ENCODE data around the gene RNF207.

RNF207 gene

DNA sequence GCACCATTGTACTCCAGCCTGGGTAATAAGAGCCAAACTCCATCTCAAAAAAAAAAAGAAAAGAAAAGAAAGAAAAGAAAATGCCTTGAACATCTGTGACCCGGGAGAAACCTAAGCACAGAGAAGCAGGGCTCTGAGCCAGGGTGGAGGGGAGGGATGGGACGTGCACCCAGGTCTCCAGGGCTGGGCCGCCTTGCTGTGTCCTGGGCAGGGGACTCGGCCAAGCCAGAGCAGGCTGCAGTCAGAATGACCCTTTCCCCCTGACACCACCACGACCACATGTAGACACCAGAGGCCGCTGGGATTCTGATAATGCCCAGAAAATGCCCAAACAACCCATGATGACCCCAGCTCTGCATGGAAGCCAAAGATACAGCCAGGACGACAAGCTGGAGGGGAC, 43.6 kb upstream of the RNF207 start:
- no CpG with 5 or more reads among the region's 7 CpGs for WGBS, 2 donors (ENCODE audit: extremely low coverage in 2 of 2, insufficient read length in 2 of 2, insufficient replicate concordance in 1 of 2)
- H3K18ac ChIP-seq (ENCODE audit: low read length): no peak overlapping the region
- no peak overlapping the region for H2AFZ ChIP-seq (ENCODE audit: low read length)
- H3K4me2 ChIP-seq (ENCODE audit: insufficient read depth, low read length, poor library complexity, severe bottlenecking): no peak overlapping the region
- H3K27me3 ChIP-seq (ENCODE audit: control insufficient read depth in 3 of 3, insufficient read depth in 3 of 3, low read depth in 1 of 3, low read length in 3 of 3): peaks cover 0 to 76% (median 2%) of the 10 kb centered on the region in 3 experiments
- H3K4me1 ChIP-seq (ENCODE audit: control insufficient read depth in 2 of 2, insufficient read depth in 1 of 2, low read depth in 1 of 2, low read length in 2 of 2): peaks cover 0 to 2% of the 10 kb centered on the region in 2 donors
- no peak overlapping the region for H4K8ac ChIP-seq (ENCODE audit: low read depth, low read length)
- DNase-seq (ENCODE audit: low spot score): no peak
- H3K36me3 ChIP-seq (replicated peaks in 1 of 2; ENCODE audit: control insufficient read depth in 2 of 2, insufficient read depth in 2 of 2, low read length in 2 of 2): no peaks in the 10 kb centered on the region
- no peaks in the 10 kb centered on the region for H3K79me1 ChIP-seq (ENCODE audit: low read depth, low read length)
- H2BK15ac ChIP-seq (ENCODE audit: low read length): no peak overlapping the region
- H2BK5ac ChIP-seq (ENCODE audit: low read length): no peak overlapping the region
- H4K91ac ChIP-seq (ENCODE audit: low read depth, low read length, poor library complexity): no peak overlapping the region
- no peak overlapping the region for H3K4ac ChIP-seq (ENCODE audit: low read length)
- H3K23ac ChIP-seq (ENCODE audit: low read depth, low read length, poor library complexity): no peak overlapping the region
- H3K9me3 ChIP-seq (replicated peaks in 1 of 2; ENCODE audit: control insufficient read depth in 2 of 2, insufficient read depth in 1 of 2, low read depth in 1 of 2, low read length in 2 of 2): no peaks in the 10 kb centered on the region
- H3K4me3 ChIP-seq (ENCODE audit: low read length in 2 of 2): no peak overlapping the region
- no peak overlapping the region for H3K14ac ChIP-seq (ENCODE audit: low read length)
- no peak overlapping the region for H3K9ac ChIP-seq (ENCODE audit: low read depth, low read length, poor library complexity)
- H2BK120ac ChIP-seq (ENCODE audit: low read depth, low read length): no peak overlapping the region
- no peak overlapping the region for H3K27ac ChIP-seq (replicated peaks; ENCODE audit: low read length)
- no peak overlapping the region for H2BK12ac ChIP-seq (ENCODE audit: low read length)
- H2AK5ac ChIP-seq (ENCODE audit: low read depth, low read length): no peak overlapping the region

DNA sequence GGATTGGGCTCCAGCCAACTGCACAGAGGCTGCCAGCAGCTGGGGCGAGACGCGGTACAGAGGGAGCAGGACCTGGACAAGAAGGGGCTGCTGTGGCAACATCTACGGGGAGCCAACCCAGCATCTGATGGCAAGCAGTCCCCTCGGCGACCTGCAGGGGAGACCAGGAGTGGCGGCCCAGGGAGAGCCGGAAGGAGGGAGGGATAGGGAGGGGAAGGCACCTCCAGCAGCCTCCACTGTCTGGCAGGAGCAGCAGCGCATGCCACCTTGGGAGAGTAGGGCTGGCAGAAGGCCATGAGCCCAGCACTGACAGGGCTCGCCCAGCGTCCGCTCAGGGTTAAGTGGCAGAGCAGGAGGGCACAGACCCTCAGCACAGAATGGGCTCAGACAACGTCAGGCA, 43.1 kb upstream of the RNF207 start:
- no peak overlapping the region for H3K4ac ChIP-seq (ENCODE audit: low read length)
- H3K4me2 ChIP-seq (ENCODE audit: insufficient read depth, low read length, poor library complexity, severe bottlenecking): no peak overlapping the region
- no peak overlapping the region for H2BK120ac ChIP-seq (ENCODE audit: low read depth, low read length)
- H3K23ac ChIP-seq (ENCODE audit: low read depth, low read length, poor library complexity): peak overlapping the region; percentile 65
- H3K18ac ChIP-seq (ENCODE audit: low read length): no peak overlapping the region
- H4K8ac ChIP-seq (ENCODE audit: low read depth, low read length): no peak overlapping the region
- H3K4me3 ChIP-seq (ENCODE audit: low read length in 2 of 2): no peak overlapping the region
- H3K14ac ChIP-seq (ENCODE audit: low read length): peak overlapping the region; percentile 71
- H2BK5ac ChIP-seq (ENCODE audit: low read length): no peak overlapping the region
- H2AFZ ChIP-seq (ENCODE audit: low read length): no peak overlapping the region
- no peak overlapping the region for H2BK15ac ChIP-seq (ENCODE audit: low read length)
- no peak overlapping the region for H4K91ac ChIP-seq (ENCODE audit: low read depth, low read length, poor library complexity)
- H2BK12ac ChIP-seq (ENCODE audit: low read length): no peak overlapping the region
- H3K9me3 ChIP-seq (replicated peaks in 1 of 2; ENCODE audit: control insufficient read depth in 2 of 2, insufficient read depth in 1 of 2, low read depth in 1 of 2, low read length in 2 of 2): no peaks in the 10 kb centered on the region
- H3K9ac ChIP-seq (ENCODE audit: low read depth, low read length, poor library complexity): no peak overlapping the region
- no peaks in the 10 kb centered on the region for H3K4me1 ChIP-seq (ENCODE audit: control insufficient read depth in 2 of 2, insufficient read depth in 1 of 2, low read depth in 1 of 2, low read length in 2 of 2)
- no peak overlapping the region for H3K27ac ChIP-seq (replicated peaks; ENCODE audit: low read length)
- no peak for DNase-seq (ENCODE audit: low spot score)
- peaks cover 0 to 76% (median 2%) of the 10 kb centered on the region in 3 experiments for H3K27me3 ChIP-seq (ENCODE audit: control insufficient read depth in 3 of 3, insufficient read depth in 3 of 3, low read depth in 1 of 3, low read length in 3 of 3)
- no CpG with 5 or more reads among the region's 13 CpGs for WGBS, 2 donors (ENCODE audit: extremely low coverage in 2 of 2, insufficient read length in 2 of 2, insufficient replicate concordance in 1 of 2)
- H2AK5ac ChIP-seq (ENCODE audit: low read depth, low read length): peak overlapping the region; percentile 46
- no peaks in the 10 kb centered on the region for H3K36me3 ChIP-seq (replicated peaks in 1 of 2; ENCODE audit: control insufficient read depth in 2 of 2, insufficient read depth in 2 of 2, low read length in 2 of 2)
- H3K79me1 ChIP-seq (ENCODE audit: low read depth, low read length): no peaks in the 10 kb centered on the region

- no peak overlapping the region for H2AFZ ChIP-seq (ENCODE audit: low read length)
- H2BK12ac ChIP-seq (ENCODE audit: low read length): no peak overlapping the region
- H2BK120ac ChIP-seq (ENCODE audit: low read depth, low read length): no peak overlapping the region
- peak overlapping the region; percentile 46 for H2AK5ac ChIP-seq (ENCODE audit: low read depth, low read length)
- no peaks in the 10 kb centered on the region for H3K79me1 ChIP-seq (ENCODE audit: low read depth, low read length)
- H3K4me3 ChIP-seq (ENCODE audit: low read length in 2 of 2): no peak overlapping the region
- H3K18ac ChIP-seq (ENCODE audit: low read length): no peak overlapping the region
- peak overlapping the region; percentile 71 for H3K14ac ChIP-seq (ENCODE audit: low read length)
- H4K8ac ChIP-seq (ENCODE audit: low read depth, low read length): no peak overlapping the region
- H3K36me3 ChIP-seq (replicated peaks in 1 of 2; ENCODE audit: control insufficient read depth in 2 of 2, insufficient read depth in 2 of 2, low read length in 2 of 2): no peaks in the 10 kb centered on the region
- H3K4me1 ChIP-seq (ENCODE audit: control insufficient read depth in 2 of 2, insufficient read depth in 1 of 2, low read depth in 1 of 2, low read length in 2 of 2): no peaks in the 10 kb centered on the region
- no peaks in the 10 kb centered on the region for H3K9me3 ChIP-seq (replicated peaks in 1 of 2; ENCODE audit: control insufficient read depth in 2 of 2, insufficient read depth in 1 of 2, low read depth in 1 of 2, low read length in 2 of 2)
- H3K27me3 ChIP-seq (ENCODE audit: control insufficient read depth in 3 of 3, insufficient read depth in 3 of 3, low read depth in 1 of 3, low read length in 3 of 3): peaks cover 0 to 76% (median 2%) of the 10 kb centered on the region in 3 experiments
- no peak overlapping the region for H3K4ac ChIP-seq (ENCODE audit: low read length)
- H4K91ac ChIP-seq (ENCODE audit: low read depth, low read length, poor library complexity): no peak overlapping the region
- H3K4me2 ChIP-seq (ENCODE audit: insufficient read depth, low read length, poor library complexity, severe bottlenecking): no peak overlapping the region
- H2BK5ac ChIP-seq (ENCODE audit: low read length): no peak overlapping the region
- peak overlapping the region; percentile 65 for H3K23ac ChIP-seq (ENCODE audit: low read depth, low read length, poor library complexity)
- no peak overlapping the region for H2BK15ac ChIP-seq (ENCODE audit: low read length)
- no peak for DNase-seq (ENCODE audit: low spot score)
- H3K9ac ChIP-seq (ENCODE audit: low read depth, low read length, poor library complexity): no peak overlapping the region
- H3K27ac ChIP-seq (replicated peaks; ENCODE audit: low read length): no peak overlapping the region
- no CpG with 5 or more reads among the region's 15 CpGs for WGBS, 2 donors (ENCODE audit: extremely low coverage in 2 of 2, insufficient read length in 2 of 2, insufficient replicate concordance in 1 of 2)
Observed at GRCh38 chr1:6163191-6163972, 42.5 kb upstream of the RNF207 start.

GRCh38 chr1:6163973-6164617, 41.8 kb upstream of the RNF207 start:
- Histone ChIP-seq H3K4me3 (ENCODE audit: low read length in 2 of 2) (no peak overlapping the region), H3K14ac (ENCODE audit: low read length) (no peak overlapping the region), H3K36me3 (replicated peaks in 1 of 2; ENCODE audit: control insufficient read depth in 2 of 2, insufficient read depth in 2 of 2, low read length in 2 of 2) (no peaks in the 10 kb centered on the region), H3K4me2 (ENCODE audit: insufficient read depth, low read length, poor library complexity, severe bottlenecking) (no peak overlapping the region), H2AK5ac (ENCODE audit: low read depth, low read length) (no peak overlapping the region), H2BK15ac (ENCODE audit: low read length) (no peak overlapping the region), H2BK120ac (ENCODE audit: low read depth, low read length) (no peak overlapping the region), H3K18ac (ENCODE audit: low read length) (no peak overlapping the region), H3K9me3 (replicated peaks in 1 of 2; ENCODE audit: control insufficient read depth in 2 of 2, insufficient read depth in 1 of 2, low read depth in 1 of 2, low read length in 2 of 2) (no peaks in the 10 kb centered on the region), H3K4ac (ENCODE audit: low read length) (no peak overlapping the region), H3K79me1 (ENCODE audit: low read depth, low read length) (no peaks in the 10 kb centered on the region), H2AFZ (ENCODE audit: low read length) (no peak overlapping the region), H2BK5ac (ENCODE audit: low read length) (no peak overlapping the region), H3K4me1 (ENCODE audit: control insufficient read depth in 2 of 2, insufficient read depth in 1 of 2, low read depth in 1 of 2, low read length in 2 of 2) (no peaks in the 10 kb centered on the region), H4K8ac (ENCODE audit: low read depth, low read length) (no peak overlapping the region), H3K9ac (ENCODE audit: low read depth, low read length, poor library complexity) (no peak overlapping the region), H2BK12ac (ENCODE audit: low read length) (no peak overlapping the region), H3K27ac (replicated peaks; ENCODE audit: low read length) (no peak overlapping the region), H4K91ac (ENCODE audit: low read depth, low read length, poor library complexity) (no peak overlapping the region), H3K23ac (ENCODE audit: low read depth, low read length, poor library complexity) (no peak overlapping the region), H3K27me3 (ENCODE audit: control insufficient read depth in 3 of 3, insufficient read depth in 3 of 3, low read depth in 1 of 3, low read length in 3 of 3) (peaks cover 0 to 82% (median 2%) of the 10 kb centered on the region in 3 experiments)
- DNase-seq (ENCODE audit: low spot score): no peak
- WGBS, 2 donors (ENCODE audit: extremely low coverage in 2 of 2, insufficient read length in 2 of 2, insufficient replicate concordance in 1 of 2): no CpG with 5 or more reads among the region's 19 CpGs

All from neuronal stem cell (in vitro differentiated cells).